Measurements from ENCODE around the gene UBL4B.

DNA sequence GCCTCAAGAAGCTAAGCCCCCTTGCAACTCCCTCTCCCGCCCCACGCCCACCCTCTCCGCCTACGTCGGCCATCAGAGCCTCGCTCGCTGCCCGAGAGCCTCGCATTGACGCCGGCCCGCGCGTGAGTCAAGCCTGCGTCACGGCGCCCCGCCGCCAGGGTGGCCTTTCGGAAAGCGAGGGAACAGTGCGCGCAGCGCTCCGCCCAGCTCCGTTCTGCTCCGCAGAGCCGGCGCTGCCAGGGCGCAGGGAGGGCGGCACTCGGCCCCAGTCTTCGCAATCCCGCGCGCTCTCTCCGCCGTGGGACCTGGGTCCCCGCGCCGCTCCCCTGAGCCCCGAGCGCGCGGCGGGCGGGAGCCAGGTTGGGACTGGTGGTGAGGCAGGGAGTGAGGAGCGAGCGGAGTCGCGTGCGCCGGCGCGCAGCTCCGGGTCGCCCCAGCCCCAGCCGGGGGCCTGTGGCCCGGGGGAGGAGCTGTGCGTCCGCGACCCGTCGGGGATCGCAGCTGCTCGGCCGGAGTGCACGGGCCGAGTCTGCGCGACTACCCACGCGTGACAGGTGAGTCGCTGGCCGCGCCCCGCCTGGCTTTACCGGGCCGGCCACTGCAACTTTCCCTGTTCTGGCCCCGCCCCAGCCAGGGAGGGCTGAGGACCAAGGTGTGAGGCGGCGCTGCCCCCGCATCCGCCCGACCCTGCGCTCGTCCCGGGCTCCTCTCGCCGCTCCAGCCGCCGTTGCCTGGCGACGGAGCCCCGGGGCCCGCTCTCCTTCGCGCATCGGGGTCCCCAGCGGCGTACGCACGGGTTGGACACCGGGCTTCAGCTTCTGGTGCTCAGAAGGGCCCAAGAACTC lies 38.3 kb downstream of the UBL4B start, which contains the start of gene SLC6A17:
- TF ChIP-seq, protein P1, sequence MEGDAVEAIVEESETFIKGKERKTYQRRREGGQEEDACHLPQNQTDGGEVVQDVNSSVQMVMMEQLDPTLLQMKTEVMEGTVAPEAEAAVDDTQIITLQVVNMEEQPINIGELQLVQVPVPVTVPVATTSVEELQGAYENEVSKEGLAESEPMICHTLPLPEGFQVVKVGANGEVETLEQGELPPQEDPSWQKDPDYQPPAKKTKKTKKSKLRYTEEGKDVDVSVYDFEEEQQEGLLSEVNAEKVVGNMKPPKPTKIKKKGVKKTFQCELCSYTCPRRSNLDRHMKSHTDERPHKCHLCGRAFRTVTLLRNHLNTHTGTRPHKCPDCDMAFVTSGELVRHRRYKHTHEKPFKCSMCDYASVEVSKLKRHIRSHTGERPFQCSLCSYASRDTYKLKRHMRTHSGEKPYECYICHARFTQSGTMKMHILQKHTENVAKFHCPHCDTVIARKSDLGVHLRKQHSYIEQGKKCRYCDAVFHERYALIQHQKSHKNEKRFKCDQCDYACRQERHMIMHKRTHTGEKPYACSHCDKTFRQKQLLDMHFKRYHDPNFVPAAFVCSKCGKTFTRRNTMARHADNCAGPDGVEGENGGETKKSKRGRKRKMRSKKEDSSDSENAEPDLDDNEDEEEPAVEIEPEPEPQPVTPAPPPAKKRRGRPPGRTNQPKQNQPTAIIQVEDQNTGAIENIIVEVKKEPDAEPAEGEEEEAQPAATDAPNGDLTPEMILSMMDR (IDR thresholded peaks at IDR 0.05) = no peak
- TF ChIP-seq EP300 (IDR thresholded peaks at IDR 0.05; ENCODE audit: low read depth) = no peak
- TF ChIP-seq POLR2A (IDR thresholded peaks at IDR 0.05) = no peak
- no peak for TF ChIP-seq POLR2AphosphoS5 (IDR thresholded peaks at IDR 0.05)
